Epithelial cell of esophagus (primary cell): Measurements from ENCODE around the gene SLC5A4.

ENCODE experiments used
- DNase-seq: peaks from one replicate; pipeline ENCODE4 v3.0.0; 2010; ENCODE audit warnings: low read depth
- H3K4me3 ChIP-seq: 2 replicates; pipeline ENCODE4 v1.5.1; 2011; ENCODE audit warnings: mild to moderate bottlenecking, low read length, control low read depth
- CTCF ChIP-seq: IDR thresholded peaks from 2 replicates; pipeline ENCODE4 v1.5.1; 2011; ENCODE audit warnings: low read depth, mild to moderate bottlenecking, low read length, control low read depth, inconsistent platforms; ENCODE audit not compliant: insufficient read depth; ENCODE audit errors: missing control alignments

Gene SLC5A4

GRCh38 chr22:32233091-32233490 is 22.1 kb downstream of the SLC5A4 start:
- H3K4me3 ChIP-seq, result no peak overlapping the region
- no peak for TF ChIP-seq CTCF
- no peak for DNase-seq

- TF ChIP-seq CTCF, result no peak
- DNase-seq, result no peak
- H3K4me3 ChIP-seq, result no peak overlapping the region
Observed at GRCh38 chr22:32232191-32232830, 22.8 kb downstream of the SLC5A4 start.

GRCh38 chr22:32226326-32227104 is 28.6 kb downstream of the SLC5A4 start:
- no peak overlapping the region for H3K4me3 ChIP-seq
- no peak for DNase-seq
- no peak for TF ChIP-seq CTCF

GRCh38 chr22:32222991-32223390 is 32.2 kb downstream of the SLC5A4 start:
- TF ChIP-seq CTCF, result no peak
- no peak for DNase-seq
- H3K4me3 ChIP-seq, result no peak overlapping the region

- DNase-seq, result no peak
- no peak overlapping the region for H3K4me3 ChIP-seq
- no peak for TF ChIP-seq CTCF
Observed at GRCh38 chr22:32219026-32219425, 36.1 kb downstream of the SLC5A4 start.

GRCh38 chr22:32218470-32218869 is 36.7 kb downstream of the SLC5A4 start:
- no peak overlapping the region for H3K4me3 ChIP-seq
- TF ChIP-seq CTCF, result no peak
- no peak for DNase-seq
